Progenitor cell of endocrine pancreas (in vitro differentiated cells): Measurements from ENCODE around the gene BCAR3. TPM values are rescaled to one million over a fixed set of nuclear protein-coding genes. Genes with fewer than 3 reads are reported as not detected.
A peak's percentile ranks its signal among the peaks of the same experiment; 100 is the strongest.

Source experiments
- DNase-seq: peaks from one replicate; pipeline ENCODE4 v3.0.0; 2021; ENCODE audit warnings: low spot score; ENCODE audit not compliant: unreplicated experiment
- H3K27ac Mint-ChIP-seq: 2 replicates; pipeline ENCODE4 v1.8.0; 2021; ENCODE audit warnings: mild to moderate bottlenecking, moderate library complexity, mixed read lengths
- H3K27me3 Mint-ChIP-seq: 2 replicates; pipeline ENCODE4 v1.8.0; 2021; ENCODE audit warnings: mixed read lengths
- H3K36me3 Mint-ChIP-seq: 2 replicates; pipeline ENCODE4 v1.8.0; 2022; ENCODE audit warnings: mixed read lengths; ENCODE audit not compliant: insufficient read depth
- H3K4me1 Mint-ChIP-seq: 2 replicates; pipeline ENCODE4 v1.8.0; 2021; ENCODE audit warnings: low read depth, mixed read lengths
- H3K4me3 Mint-ChIP-seq: 2 replicates; pipeline ENCODE4 v1.8.0; 2021; ENCODE audit warnings: low read depth, mild to moderate bottlenecking, moderate library complexity, mixed read lengths
- H3K9me3 Mint-ChIP-seq: 2 replicates; pipeline ENCODE4 v1.8.0; 2021; ENCODE audit warnings: low read depth, mixed read lengths
- total RNA-seq: library from RNA; stranded (reverse); gene quantifications from 2 replicates; pipeline ENCODE4 v1.2.1, GENCODE V29; 2021
- TF ChIP-seq, protein P1 (sequence below): fragments of 200-600 bp; sonication (generic); IDR thresholded peaks from one replicate; pipeline ENCODE4 v1.5.0; 2021; ENCODE audit warnings: antibody characterized with exemption, mild to moderate bottlenecking; ENCODE audit not compliant: unreplicated experiment

Gene BCAR3
- total RNA-seq, 1 donor from 2014 or later = 7.1 TPM

- peaks cover 25% of the 10 kb centered on the region for H3K4me1 Mint-ChIP-seq
- no peaks in the 10 kb centered on the region for H3K9me3 Mint-ChIP-seq
- peak overlapping the region; percentile 86 for H3K4me3 Mint-ChIP-seq
- DNase-seq = no peak
- H3K27ac Mint-ChIP-seq = no peak overlapping the region
- H3K27me3 Mint-ChIP-seq = peaks cover 42% of the 10 kb centered on the region
- no peaks in the 10 kb centered on the region for H3K36me3 Mint-ChIP-seq
- TF ChIP-seq, protein P1, sequence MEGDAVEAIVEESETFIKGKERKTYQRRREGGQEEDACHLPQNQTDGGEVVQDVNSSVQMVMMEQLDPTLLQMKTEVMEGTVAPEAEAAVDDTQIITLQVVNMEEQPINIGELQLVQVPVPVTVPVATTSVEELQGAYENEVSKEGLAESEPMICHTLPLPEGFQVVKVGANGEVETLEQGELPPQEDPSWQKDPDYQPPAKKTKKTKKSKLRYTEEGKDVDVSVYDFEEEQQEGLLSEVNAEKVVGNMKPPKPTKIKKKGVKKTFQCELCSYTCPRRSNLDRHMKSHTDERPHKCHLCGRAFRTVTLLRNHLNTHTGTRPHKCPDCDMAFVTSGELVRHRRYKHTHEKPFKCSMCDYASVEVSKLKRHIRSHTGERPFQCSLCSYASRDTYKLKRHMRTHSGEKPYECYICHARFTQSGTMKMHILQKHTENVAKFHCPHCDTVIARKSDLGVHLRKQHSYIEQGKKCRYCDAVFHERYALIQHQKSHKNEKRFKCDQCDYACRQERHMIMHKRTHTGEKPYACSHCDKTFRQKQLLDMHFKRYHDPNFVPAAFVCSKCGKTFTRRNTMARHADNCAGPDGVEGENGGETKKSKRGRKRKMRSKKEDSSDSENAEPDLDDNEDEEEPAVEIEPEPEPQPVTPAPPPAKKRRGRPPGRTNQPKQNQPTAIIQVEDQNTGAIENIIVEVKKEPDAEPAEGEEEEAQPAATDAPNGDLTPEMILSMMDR = no peak
Observed at GRCh38 chr1:93680076-93680419, 1.6 kb downstream of the BCAR3 start.

DNA sequence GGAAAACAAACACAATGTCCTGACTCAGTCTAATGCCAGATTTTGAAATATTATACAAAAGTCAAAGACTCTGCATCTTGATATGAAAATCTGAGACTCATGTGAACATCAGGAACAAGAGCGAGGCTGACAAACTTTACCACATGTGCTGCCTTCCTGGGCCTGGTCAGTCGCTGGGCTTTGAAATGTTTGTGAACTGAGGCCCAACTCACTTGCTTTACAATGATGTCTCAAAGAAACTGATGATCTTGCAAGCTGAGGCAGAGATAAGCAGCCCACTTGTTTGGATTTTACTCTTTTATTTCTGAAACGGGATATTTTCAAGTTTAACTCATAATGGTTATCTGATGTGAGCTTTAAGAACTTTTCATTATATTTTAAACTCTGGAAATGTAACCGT is 2.1 kb downstream of the BCAR3 start:
- Mint-ChIP-seq H3K9me3 (no peaks in the 10 kb centered on the region), H3K27me3 (peaks cover 42% of the 10 kb centered on the region), H3K4me3 (no peak overlapping the region), H3K36me3 (no peaks in the 10 kb centered on the region), H3K4me1 (peaks cover 25% of the 10 kb centered on the region), H3K27ac (no peak overlapping the region)
- TF ChIP-seq, protein P1 = no peak
- DNase-seq = no peak

DNA sequence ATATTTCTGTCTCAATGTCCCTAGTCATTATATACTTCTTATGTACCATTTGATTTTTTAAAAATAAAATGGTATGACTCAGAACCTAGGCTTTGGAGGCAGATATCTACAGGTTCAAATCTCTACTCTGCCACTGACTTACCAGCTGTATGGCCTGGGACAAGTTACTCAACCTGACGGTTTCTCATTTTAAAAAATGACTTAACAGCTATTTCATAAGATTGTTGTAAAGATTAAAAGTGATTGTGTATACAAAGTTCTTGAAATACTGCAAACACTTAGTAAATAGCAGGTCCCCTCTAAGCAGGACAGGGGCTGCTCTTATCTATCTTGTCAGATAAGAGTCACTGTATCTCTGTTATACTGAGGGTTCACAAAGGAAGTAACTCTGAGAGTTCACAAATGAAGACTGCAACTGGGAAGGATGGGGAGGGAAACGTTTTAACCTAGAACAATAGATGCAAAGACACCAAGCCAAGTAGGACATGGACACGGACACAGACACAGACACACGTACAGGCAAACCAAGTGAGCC is 2.6 kb downstream of the BCAR3 start:
- H3K27ac Mint-ChIP-seq = no peak overlapping the region
- TF ChIP-seq, protein P1 = no peak
- peaks cover 37% of the 10 kb centered on the region for H3K27me3 Mint-ChIP-seq
- H3K4me3 Mint-ChIP-seq = no peak overlapping the region
- no peaks in the 10 kb centered on the region for H3K36me3 Mint-ChIP-seq
- H3K9me3 Mint-ChIP-seq = no peaks in the 10 kb centered on the region
- peaks cover 25% of the 10 kb centered on the region for H3K4me1 Mint-ChIP-seq
- no peak for DNase-seq

GRCh38 chr1:93678491-93678890 is 3.1 kb downstream of the BCAR3 start:
- TF ChIP-seq, protein P1 = no peak
- Mint-ChIP-seq H3K27ac (no peak overlapping the region), H3K9me3 (no peaks in the 10 kb centered on the region), H3K4me3 (no peak overlapping the region), H3K36me3 (no peaks in the 10 kb centered on the region), H3K4me1 (peaks cover 25% of the 10 kb centered on the region), H3K27me3 (peaks cover 33% of the 10 kb centered on the region)
- DNase-seq = no peak

- peaks cover 28% of the 10 kb centered on the region for H3K4me1 Mint-ChIP-seq
- no peak overlapping the region for H3K27ac Mint-ChIP-seq
Observed at GRCh38 chr1:93677729-93678128, 3.9 kb downstream of the BCAR3 start.

More at GRCh38 chr1:93677729-93678128, 3.9 kb downstream of the BCAR3 start:
- Mint-ChIP-seq H3K36me3 (no peaks in the 10 kb centered on the region), H3K4me3 (no peak overlapping the region), H3K27me3 (peaks cover 26% of the 10 kb centered on the region), H3K9me3 (no peaks in the 10 kb centered on the region)
- DNase-seq = no peak
- TF ChIP-seq, protein P1 = no peak
